Hepatic stellate cell (primary cell): Measurements from ENCODE around the gene GUCY1A1.
A peak's percentile ranks its signal among the peaks of the same experiment; 100 is the strongest.

ENCODE experiments used
- DNase-seq: peaks from one replicate; pipeline ENCODE4 v3.0.0; 2011; ENCODE audit warnings: low spot score

GUCY1A1 gene

GRCh38 chr4:155777971-155778735 is 111.5 kb downstream of the GUCY1A1 start:
- DNase-seq: no peak

GRCh38 chr4:155780775-155781174 is 114.1 kb downstream of the GUCY1A1 start:
- peak; percentile 12 for DNase-seq

- no peak for DNase-seq
Measured at GRCh38 chr4:155781249-155781831, 114.7 kb downstream of the GUCY1A1 start.
